GM21526 (cell line): ENCODE results near the gene MOB2.

Experiments
- ATAC-seq: cut with Tn5 transposase; IDR thresholded peaks from one replicate; pipeline ENCODE4 v1.9.1; 2021; ENCODE audit warnings: moderate library complexity; ENCODE audit not compliant: unreplicated experiment, low FRiP score

Gene MOB2

DNA sequence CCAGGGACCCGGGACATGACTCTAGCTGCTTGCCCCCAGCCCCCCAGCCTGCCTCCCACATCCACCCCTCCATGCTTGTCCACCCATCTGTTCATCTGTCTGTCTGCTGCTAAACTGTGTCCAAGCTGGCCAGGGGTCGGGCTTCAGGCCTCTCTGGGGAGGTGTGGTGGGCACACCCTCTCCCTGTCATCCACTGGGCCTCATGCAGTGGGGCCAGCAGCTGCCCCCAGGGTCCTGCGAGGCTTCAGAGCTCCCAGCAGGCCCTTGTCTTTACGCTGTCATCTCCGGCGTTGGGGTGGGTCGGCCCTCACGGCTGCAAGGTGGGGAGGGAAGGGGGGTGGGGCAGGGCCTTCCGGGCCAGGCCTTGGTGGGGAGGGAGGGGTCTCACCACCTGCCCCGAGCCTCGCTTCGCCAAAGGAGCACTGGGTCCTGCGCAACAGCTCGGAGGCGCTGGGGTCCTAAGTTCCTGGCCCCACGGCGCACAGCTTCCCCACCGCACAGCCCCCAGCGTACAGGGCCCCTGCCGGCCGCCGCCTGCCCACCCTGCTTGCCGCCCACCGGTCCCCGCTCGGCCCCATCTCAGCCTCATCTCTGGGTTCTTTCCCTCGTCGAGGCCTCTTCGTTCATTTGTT lies 26.7 kb downstream of the MOB2 start:
- ATAC-seq: no peak

DNA sequence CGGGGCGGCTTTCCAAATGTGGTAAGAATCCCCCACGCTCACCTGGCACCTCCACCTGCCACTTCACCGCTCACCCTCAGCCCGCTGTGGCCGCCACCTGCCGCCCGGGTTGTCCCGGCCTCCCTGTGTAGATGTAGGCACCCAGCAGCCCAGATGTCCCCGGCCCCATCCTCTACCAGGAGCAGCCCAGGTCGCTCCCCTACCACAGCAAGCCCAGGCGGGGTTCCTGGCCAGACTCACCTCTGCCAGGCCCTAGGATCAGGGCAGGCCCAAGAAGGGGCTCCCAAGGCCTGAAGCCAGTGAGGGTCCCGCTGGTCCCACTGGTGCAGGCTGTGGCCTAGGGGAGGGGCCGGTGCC lies 27.4 kb downstream of the MOB2 start:
- no peak for ATAC-seq

DNA sequence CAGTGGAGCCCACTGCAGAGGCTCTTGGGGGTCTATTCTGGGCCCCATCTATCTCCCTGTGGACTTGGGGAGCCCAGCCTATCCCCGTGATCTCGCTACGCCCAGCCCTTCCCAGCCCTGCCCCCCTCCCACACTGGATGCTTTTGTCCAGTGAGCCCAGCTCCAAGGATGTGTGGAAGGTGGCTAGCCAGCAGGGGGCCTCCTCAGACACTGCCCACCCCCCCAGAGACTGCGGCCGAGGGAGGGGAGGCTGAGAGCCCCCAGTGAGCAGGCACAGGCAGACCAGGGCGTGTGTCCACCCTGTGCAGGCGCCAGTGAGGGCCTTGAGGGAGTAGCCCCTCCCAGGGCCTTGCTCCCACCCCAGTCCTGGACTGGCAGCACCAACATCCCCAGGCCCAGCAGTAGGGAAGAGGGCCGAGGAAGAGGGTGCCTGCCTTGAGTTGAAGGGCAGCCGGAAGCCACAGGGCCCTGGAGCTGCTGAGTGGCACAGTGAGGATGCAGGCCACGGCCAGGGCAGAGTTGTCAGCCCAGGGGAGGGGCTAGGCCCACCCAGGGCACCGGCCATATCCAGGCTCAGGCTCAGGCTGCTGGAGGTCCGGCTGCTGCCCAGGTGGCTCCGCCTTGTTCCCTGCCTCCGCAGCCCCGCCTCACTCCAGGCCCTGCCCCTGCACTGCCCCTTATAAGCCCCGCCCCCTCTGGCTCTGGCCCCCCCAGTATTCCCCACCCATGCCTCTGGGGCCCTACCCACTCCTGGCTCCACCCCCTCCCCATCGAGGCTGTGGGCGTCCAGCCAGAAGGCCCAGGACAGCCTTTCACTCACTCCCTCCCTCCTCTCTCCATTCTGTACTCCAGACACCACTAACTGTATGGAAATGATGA lies 28.0 kb downstream of the MOB2 start:
- no peak for ATAC-seq

DNA sequence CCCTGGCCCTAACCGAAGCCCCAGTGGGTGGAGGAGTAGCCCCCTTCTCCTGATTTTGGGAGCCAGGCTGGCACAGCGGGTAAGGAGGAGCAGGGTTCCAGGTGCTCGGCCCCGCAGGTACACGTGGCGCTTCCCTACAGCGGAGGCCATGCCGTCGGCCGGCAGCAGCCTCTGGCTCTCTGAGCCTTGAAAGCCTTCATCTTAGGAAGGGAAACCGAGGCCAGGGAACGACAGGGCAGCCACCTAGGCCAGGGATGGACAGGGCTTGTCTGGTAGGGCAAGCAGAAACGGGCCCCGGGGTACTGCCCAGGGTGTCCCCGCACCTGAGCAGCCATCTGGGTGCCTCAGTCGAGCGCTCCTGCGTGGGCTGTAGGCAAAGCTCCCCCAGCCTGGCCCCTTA lies 28.7 kb downstream of the MOB2 start:
- ATAC-seq: no peak

DNA sequence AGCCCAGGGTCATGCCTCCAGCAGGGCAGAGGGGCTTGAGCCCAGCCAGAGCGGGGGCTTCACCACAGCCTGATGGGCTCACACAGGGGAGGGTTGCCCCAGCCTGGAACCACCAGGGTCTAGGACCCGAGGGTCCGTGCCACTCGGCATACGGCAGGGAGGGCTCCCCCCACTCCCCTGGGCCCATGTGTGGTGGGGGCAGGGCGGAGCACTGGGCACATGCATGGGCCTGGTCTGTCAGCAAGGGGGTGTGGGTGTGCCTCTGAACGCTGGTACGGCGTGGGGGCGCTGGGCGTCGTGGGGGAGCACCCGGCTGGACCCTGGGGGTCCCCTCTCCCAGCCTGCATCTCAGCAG lies 29.3 kb downstream of the MOB2 start:
- ATAC-seq: no peak

DNA sequence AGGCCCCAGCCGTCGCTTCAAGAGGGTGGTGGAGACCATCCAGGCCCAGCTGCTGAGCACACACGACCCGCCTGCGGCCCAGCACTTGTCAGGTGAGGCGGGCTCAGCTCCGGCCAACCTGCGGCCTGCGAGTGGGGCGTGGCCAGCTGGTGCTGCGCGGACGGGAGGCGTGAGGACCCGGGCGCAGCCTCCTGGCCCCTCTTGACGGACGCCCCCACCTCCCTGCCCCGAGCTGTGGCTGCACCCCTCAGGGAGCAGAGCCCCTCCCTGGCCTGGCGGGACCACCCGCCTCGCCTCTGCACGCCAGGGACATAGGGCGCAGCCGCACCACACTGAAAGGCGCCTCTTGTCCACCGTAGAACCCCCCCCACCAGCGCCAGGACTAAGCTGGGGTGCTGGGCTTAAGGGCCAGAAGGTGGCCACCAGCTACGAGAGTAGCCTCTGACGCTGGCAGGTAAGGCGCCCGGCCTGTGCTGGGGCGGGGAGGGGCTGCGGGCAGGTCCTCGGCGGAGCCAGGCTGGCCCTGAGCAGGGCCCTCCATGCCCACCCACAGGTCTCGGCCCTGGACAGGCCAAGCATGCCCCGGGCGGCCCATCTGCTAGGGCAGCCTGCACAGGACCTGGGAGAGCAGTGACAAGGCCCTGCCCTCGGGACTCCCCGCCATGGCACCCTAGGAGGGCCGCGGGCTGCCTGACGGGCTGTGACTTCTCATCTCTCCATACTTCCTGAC lies 29.8 kb downstream of the MOB2 start:
- ATAC-seq: no peak

DNA sequence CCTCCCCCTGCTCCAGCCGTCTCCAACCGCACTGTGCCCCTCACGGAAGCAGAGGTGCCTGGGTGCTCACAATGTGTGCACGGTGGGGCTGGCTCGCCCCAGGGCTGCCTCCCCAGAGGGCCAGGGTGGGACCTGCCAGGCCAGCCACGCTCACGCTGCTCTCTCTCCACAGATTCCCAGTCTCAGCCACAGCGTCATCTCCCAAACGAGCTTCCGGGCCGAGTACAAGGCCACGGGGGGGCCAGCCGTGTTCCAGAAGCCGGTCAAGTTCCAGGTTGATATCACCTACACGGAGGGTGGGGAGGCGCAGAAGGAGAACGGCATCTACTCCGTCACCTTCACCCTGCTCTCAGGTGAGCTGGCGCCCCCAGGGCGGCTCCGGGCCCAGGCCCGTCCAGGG lies 30.4 kb downstream of the MOB2 start:
- no peak for ATAC-seq

DNA sequence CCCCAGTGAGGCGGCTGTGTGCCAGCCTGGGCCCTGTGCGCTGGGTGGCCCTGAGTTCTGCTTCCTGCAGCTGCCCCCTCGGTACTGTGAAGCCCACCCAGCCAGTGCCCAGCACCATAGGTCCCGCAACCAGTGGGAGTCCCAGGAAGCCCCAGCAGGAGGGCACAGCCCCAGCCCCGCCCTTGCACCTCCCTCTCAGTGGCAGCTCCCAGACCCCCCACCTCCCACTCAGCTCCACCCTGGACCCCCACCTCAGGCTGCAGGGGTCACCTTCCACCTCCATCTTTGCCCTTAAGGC lies 30.9 kb downstream of the MOB2 start:
- ATAC-seq: no peak

DNA sequence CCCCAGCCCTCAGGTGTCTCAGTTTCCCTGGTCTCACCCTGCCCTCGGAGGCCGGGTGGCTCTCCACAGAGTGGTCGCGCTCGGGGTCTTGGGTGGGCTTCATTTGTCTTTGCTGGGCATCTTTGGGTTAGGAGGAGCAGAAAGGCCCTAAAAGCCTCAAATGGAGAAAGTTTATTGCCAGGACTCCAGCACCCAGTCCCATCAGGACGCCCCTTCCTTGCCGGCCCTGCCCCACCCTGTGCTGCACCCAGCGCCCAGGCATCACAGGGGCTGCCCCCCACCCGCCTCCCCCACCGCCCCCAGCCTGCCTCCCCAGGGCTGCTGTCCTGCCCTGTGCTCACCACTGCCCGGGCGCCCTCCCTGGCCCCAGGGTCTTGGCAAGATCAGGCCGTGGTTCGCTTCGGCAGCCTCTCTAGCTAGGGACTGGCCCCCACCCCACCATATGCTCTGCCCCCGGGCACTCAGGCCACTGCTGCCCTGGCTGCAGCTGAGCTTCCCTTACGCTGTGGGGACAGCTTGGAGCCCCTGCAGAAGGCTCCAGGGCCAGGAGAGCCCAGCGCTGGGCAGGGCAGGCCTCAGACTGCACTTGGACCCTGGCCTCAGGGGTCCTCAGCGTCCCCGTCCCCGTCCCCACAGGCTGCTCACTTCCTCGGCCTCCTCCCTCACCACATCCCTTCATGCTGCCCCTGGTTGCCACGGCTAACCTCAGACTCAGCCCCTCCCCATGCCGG lies 31.4 kb downstream of the MOB2 start:
- ATAC-seq: no peak

DNA sequence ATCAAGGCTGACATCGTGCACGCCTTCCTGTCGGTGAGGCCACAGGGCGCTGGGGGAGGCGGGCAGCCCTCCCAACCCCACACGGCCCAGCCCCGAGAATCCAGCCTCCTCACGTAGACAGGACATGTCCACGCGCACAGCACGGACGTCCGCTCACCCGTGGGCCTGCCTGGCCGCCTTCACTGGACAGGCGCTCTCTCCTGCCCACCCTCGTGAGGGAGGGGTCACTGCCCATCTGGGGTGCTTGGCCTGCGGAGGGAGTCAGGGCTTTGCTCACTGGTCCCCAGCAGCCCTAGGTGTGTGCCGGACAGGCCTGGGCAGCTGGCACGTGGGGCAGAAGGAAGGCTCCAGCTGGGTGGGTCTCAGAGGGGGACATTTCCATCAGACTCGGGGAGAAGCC lies 32.0 kb downstream of the MOB2 start:
- ATAC-seq: no peak

DNA sequence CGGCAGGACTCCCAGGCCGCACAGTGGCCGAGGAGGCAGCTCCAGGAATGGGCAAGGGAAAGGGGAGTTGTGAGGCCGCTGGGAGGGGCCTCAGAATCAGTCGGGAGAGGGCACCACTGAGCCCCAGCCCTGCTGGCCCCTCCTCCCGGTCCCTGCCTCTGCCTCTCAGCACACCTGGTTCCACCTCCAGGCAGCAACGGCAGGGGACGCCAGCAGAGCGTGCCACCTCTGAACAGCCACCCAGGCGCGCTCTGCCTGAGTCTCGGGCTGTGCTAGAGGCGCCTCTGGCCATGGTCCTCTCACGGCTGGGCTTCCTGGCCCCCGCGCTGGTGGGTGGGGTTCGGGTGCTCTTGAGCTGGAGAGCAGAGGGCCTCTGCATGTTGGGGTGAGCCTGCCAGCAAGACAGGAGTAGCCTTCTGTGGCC lies 33.0 kb downstream of the MOB2 start:
- no peak for ATAC-seq

DNA sequence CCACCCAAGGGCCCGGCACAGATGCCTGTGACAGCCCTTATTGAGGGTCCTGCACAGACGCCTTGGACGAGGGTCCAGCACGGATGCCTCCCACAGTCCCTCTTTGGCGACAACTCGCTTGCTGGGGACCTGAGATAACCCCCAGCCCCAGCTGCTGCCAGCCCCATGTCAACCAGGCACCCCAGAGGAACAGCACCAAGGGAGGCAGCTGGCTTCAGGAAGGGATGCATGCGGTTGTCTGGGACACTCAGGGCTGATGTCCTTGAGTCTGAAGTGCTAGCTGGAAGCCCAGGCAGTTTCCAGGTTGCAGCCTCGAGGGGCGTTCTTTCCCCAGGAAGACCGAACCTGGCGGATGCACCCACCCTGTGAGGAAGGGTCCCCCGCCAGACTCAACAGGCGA lies 33.8 kb downstream of the MOB2 start:
- ATAC-seq: no peak

DNA sequence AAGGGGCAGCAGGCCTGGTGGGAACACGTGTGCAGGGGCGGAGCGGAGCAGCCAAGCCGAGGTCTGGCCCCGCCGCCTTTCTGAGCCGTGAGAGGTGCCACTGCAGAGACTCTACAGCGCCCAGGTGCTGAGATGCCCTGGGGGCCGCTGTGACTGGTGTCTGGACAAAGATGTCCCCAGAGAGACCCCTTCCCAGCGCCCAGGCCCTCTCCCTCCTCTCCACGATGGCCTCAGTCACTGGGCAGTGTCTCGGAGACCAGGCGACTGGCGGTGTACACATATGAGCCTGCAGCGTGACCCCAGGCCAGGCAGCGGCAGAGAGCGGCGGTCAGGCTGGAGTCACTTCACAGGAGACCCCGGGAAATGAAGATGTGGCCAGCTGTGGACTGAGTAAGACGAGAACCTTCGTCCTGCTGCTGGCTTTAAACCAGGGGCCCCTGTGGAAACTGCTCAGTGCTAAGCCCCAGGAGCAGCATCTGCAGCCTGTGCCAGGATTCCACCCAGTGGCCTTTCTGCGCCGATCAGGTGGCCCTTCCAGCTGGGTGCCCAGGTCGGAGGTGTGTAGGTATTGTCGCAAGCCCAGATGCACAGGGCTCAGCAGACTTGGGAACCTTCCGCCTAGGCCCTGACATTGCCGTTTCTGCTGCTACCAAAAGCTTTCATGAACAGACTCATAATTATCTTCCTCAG lies 34.7 kb downstream of the MOB2 start:
- ATAC-seq: no peak

DNA sequence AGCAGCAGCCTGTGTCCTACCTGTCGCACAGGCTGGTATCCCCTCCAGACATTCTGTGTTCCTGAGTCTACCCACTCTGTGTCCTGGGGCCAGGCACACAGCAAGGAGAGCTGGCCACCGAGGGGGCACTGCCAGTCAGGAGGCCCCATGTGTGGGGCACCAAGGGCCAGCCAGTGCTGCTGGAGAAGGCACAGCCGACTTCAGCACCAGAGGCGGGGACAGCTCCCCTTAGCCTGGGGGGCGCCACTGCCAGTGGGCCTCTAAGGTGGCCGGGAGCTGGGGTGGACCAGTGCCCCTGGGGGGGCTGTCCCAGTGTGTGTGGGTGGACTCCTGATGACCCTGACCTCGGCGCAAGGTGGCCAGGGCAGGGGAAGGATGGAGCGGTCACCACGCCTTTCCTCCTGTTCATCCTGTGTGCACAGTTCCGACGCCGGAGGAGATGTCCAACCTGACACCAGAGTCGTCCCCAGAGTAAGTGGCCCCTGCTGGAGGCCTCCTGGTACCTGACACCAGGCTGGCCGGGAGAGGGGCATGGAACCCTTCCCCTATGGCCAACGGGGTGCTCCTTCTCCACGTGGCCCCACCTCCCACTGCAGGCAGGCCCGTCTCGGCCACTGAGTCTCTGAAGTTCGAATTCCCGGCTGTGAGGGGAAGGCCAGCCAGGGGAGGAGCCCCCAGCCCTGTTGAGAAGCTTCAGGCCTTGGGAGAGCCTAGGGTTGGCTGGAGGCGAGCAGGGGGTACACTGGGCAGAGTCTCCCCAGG lies 35.4 kb downstream of the MOB2 start:
- no peak for ATAC-seq

DNA sequence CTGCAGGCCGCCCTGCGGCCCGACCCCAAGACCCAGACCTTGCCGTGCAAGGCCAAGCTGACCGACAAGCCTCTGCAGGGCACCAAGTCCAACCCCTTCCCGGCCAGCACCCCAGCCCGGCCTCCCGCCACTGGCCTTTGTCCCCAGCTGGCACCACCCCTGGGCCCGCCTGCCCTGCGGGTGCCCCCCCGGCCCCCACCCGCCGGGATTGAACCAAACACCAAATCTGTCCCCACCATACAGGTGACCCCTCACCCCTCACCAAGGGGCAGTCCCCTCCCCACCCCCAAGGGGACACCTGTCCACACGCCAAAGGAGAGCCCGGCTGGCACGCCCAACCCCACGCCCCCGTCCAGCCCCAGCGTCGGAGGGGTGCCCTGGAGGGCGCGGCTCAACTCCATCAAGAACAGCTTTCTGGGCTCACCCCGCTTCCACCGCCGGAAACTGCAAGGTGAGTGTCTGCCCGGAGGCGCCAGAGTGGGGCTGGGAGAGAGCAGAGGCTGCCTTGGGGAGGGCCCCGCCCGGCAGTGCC lies 36.2 kb downstream of the MOB2 start:
- no peak for ATAC-seq

DNA sequence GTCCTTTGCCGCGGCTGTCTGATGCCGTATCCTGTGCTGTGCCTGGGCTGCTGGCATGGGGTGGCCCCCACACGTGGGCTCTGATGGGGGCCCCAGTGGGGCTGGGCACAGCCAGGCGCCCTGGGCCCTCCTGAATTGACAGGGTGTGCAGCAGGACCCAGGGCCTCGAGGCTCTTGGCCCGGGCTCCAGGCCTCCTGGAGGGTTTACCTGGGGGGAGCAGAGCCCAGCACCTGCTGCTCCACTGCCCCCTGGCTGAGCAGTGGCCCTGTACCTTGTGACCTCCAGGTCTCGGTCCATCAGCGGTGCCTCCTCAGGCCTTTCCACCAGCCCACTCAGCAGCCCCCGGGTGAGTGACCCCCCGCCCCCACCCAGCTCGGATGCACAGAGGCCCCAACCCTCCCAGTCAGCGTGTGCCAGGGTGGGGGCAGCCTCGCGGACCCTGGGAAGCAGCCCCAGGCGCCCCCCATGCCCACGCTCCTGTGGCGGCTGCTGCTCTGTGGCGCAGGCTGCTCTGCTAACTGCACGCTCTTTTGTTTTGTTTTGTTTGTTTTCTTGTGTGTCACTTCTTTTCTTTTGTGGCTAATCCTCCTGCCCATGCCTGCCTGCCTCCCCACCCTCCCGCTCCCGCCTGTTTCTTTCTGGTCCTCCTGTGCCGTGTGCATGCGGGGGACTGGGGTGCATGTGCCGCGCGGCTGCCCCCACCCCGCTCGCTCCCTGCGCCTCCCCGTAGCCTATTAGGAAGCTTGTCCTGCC lies 36.9 kb downstream of the MOB2 start:
- no peak for ATAC-seq

DNA sequence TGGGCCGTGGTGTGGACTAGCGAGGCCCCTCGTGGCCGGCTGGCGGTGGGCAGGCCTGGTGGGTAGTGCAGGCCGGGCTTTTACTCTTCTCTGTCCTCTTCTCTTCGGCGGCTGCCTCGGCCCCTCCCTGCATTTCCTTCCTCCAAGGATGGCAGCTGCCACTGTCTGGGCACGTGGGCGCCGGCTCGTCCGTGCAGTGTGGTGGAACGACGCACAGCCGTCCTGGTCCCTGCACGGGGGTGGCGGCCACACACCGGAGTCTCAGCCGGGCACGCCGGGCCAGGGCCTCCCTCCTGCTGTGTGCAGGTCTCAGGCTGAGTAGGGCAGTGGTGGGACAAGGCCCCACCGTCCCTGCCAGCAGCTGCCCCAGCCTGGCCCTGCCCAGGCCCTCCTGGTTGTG lies 37.7 kb downstream of the MOB2 start:
- no peak for ATAC-seq

DNA sequence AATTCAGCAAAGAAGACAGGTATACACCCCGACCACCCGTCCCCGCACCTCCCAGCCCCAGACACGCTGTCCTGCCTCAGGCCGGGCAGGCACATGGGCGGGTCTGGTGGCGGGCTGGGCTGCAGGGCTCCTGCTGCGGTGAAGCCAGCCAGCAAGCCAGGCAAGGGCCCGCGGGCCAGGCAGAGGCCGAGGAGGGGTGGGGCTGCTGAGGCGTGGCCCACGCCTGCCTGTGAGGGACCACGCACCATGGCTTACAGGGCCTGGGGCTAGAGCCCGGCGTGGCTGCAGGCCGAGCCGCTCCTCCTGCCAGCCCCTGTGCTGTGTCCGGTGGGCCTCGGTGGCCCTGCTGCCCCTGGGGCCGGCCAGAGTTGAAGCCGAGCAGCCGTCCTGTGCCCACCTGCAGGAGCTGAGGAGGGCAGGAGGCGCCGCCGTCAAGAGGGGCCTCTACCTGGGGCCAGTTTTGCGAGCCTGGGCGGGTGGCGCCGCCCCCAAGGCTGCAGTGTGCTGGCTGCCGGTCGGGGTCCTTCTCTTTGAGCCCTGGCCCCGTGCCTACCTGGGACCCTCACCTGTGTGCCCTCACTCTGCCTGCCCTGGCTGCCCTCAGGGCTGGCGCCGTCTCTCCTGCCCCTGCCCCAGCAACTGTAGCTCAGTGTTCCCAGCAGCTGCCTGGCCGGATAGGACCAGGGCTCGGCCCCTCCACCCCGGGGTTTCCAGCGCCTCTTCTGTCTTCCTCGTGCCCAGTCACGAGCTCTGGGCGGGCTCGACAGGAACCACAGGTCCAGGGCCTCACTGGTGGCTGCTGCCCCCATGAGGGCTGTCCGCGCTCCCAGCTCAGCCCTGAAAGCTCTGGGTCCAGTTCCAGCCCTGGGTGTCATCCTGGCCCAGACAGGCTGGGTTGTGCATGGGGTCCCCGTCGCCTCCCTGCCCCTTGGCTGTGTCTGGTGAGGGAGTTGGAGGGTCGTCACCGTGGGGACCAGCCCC lies 38.4 kb downstream of the MOB2 start:
- no peak for ATAC-seq
